Endothelial cell of umbilical vein (primary cell): ENCODE measurements around the gene MBLAC1. TPM values are rescaled to one million over a fixed set of nuclear protein-coding genes. Genes with fewer than 3 reads are reported as not detected.

Experiments used
- BruUV-seq: library from RNA; stranded (reverse); fragments of 400-500 nt; replicated peaks from 2 replicates; lab custom pipeline; 2021; lab: Mats Ljungman, UMichigan
- CTCF ChIA-PET: fragments of 300-600, 350-600 bp; sonication (Branson Sonifier 250); formaldehyde crosslinking; loops from one replicate; lab custom pipeline; 2021; ENCODE audit warnings: antibody characterized with exemption, inconsistent platforms; lab: Charles Lee
- POLR2A ChIA-PET: fragments of 300-600, 350-600 bp; sonication (Branson Sonifier 250); formaldehyde crosslinking; loops from one replicate; lab custom pipeline; 2021; ENCODE audit warnings: antibody characterized with exemption, inconsistent platforms; lab: Charles Lee
- DNase-seq: peaks from one replicate; pipeline ENCODE4 v3.0.0-alpha.2; 2011; ENCODE audit warnings: low read depth, low spot score
- FAIRE-seq: peaks from 2 replicates; lab custom pipeline; 2011; peaks lifted over from hg19 to GRCh38; lab: Jason Lieb, UNC
- H2AFZ ChIP-seq: 2 replicates; pipeline ENCODE4 v1.6.0; 2012; ENCODE audit warnings: low read depth, low read length, control low read depth, inconsistent platforms
- H3K27ac ChIP-seq: 2 replicates; pipeline ENCODE4 v1.5.1; 2011; ENCODE audit warnings: low read depth, mild to moderate bottlenecking, control low read depth, low read length, moderate library complexity; ENCODE audit not compliant: insufficient read depth
- H3K27me3 ChIP-seq, 2 experiments: 2 replicates each; pipeline versions ENCODE4 v1.6.0 to v1.6.1; 2011; ENCODE audit warnings: low read length in 2 of 2, mixed read lengths in 1 of 2; ENCODE audit not compliant: control insufficient read depth in 2 of 2, insufficient read depth in 2 of 2
- H3K36me3 ChIP-seq, 2 experiments: 2 replicates in 1 of 2; 3 replicates in 1 of 2; pipeline ENCODE4 v1.5.1; 2011; ENCODE audit warnings: low read length in 2 of 2, mild to moderate bottlenecking in 1 of 2, moderate library complexity in 1 of 2; ENCODE audit not compliant: control insufficient read depth in 2 of 2, insufficient read depth in 2 of 2; ENCODE audit errors: extremely low read depth in 1 of 2
- H3K4me1 ChIP-seq: 3 replicates; pipeline ENCODE4 v1.5.1; 2011; ENCODE audit warnings: mild to moderate bottlenecking, low read length; ENCODE audit not compliant: control insufficient read depth, insufficient read depth; ENCODE audit errors: extremely low read depth
- H3K4me2 ChIP-seq: 2 replicates; pipeline ENCODE4 v1.6.1; 2011; ENCODE audit warnings: low read length, control low read depth, mixed read lengths; ENCODE audit not compliant: insufficient read depth
- H3K4me3 ChIP-seq, 3 experiments: fragments of 200-600 bp in 1 of 3; sonication (generic), shearing (Covaris generic) in 1 of 3; replicated peaks in 1 of 3; 2 replicates each; pipeline ENCODE4 v1.5.1; 2011 to 2016; ENCODE audit warnings: control low read depth in 3 of 3, low read length in 3 of 3, mild to moderate bottlenecking in 2 of 3, inconsistent platforms in 1 of 3, low read depth in 1 of 3, moderate library complexity in 1 of 3; ENCODE audit not compliant: insufficient read depth in 1 of 3
- H3K79me2 ChIP-seq: 2 replicates; pipeline ENCODE4 v1.6.0; 2012; ENCODE audit warnings: low read length, inconsistent platforms; ENCODE audit not compliant: control insufficient read depth, insufficient read depth
- H3K9ac ChIP-seq: replicated peaks from 2 replicates; pipeline ENCODE3; 2011; ENCODE audit warnings: low read length, control low read depth; ENCODE audit not compliant: insufficient read depth; ENCODE audit errors: extremely low read depth
- H3K9me1 ChIP-seq: replicated peaks from 3 replicates; pipeline ENCODE4 v1.6.0; 2011; ENCODE audit warnings: mild to moderate bottlenecking, low read length; ENCODE audit not compliant: control insufficient read depth, insufficient read depth; ENCODE audit errors: extremely low read depth
- H3K9me3 ChIP-seq: replicated peaks from 2 replicates; pipeline ENCODE4 v1.5.1; 2012; ENCODE audit warnings: low read length, inconsistent platforms; ENCODE audit not compliant: control insufficient read depth, insufficient read depth
- H4K20me1 ChIP-seq: replicated peaks from 2 replicates; pipeline ENCODE3; 2011; ENCODE audit warnings: mild to moderate bottlenecking, low read length; ENCODE audit not compliant: control insufficient read depth, insufficient read depth; ENCODE audit errors: extremely low read depth
- EZH2 ChIP-seq: IDR thresholded peaks from 2 replicates; pipeline ENCODE4 v1.6.1; 2012; ENCODE audit warnings: borderline replicate concordance, low read depth, mild to moderate bottlenecking, moderate library complexity, low read length, inconsistent platforms; ENCODE audit not compliant: severe bottlenecking
- FOS ChIP-seq: IDR thresholded peaks from 2 replicates; pipeline ENCODE4 v1.6.1; 2011; ENCODE audit warnings: mild to moderate bottlenecking, low read length, moderate library complexity, borderline replicate concordance; ENCODE audit not compliant: insufficient read depth
- GATA2 ChIP-seq: IDR thresholded peaks from 2 replicates; pipeline ENCODE4 v1.7.0; 2011; ENCODE audit warnings: low read depth, mild to moderate bottlenecking, moderate library complexity, mixed read lengths, low read length; ENCODE audit not compliant: insufficient read length, insufficient read depth
- JUN ChIP-seq: IDR thresholded peaks from 2 replicates; pipeline ENCODE4 v1.6.1; 2011; ENCODE audit warnings: borderline replicate concordance, low read depth; ENCODE audit not compliant: insufficient read length, insufficient read depth
- MYC ChIP-seq: IDR thresholded peaks from one replicate; pipeline ENCODE4 v1.6.1; 2011; ENCODE audit warnings: mild to moderate bottlenecking, low read depth, low read length
- POLR2A ChIP-seq: IDR thresholded peaks from 2 replicates; pipeline ENCODE4 v1.6.1; 2012; ENCODE audit warnings: low read depth, mild to moderate bottlenecking, control low read depth, low read length
- POLR2AphosphoS5 ChIP-seq: IDR thresholded peaks from 2 replicates; pipeline ENCODE4 v1.6.1; 2012; ENCODE audit warnings: low read depth, mild to moderate bottlenecking, control low read depth, low read length, moderate library complexity; ENCODE audit not compliant: insufficient read depth
- dilution Hi-C: fragments of 300-500 bp; cut with MboI; formaldehyde crosslinking; loops from one replicate; pipeline ENCODE4 v1.15.0; 2019; ENCODE audit warnings: low sequenced_read_pairs; ENCODE audit not compliant: extremely low pct_ligation_motif_present
- intact Hi-C: fragments of 100-400 bp; cut with micrococcal nuclease; formaldehyde crosslinking; loops from one replicate; pipeline ENCODE4 v1.10.0; 2022
- polyA plus RNA-seq, 4 experiments: library from polyadenylated mRNA; depleted of rRNA in 3 of 4; stranded (reverse) in 3 of 4; unstranded in 1 of 4; fragments of >200 nt; gene quantifications; 2 replicates each; pipeline versions ENCODE4 v1.2.1 to v1.2.3, GENCODE V29; 2011 to 2012; ENCODE audit warnings: missing spikeins in 1 of 4
- total RNA-seq: library from RNA; stranded (reverse); gene quantifications from 2 replicates; pipeline ENCODE4 v1.2.3, GENCODE V29; 2021
- TF ChIP-seq, protein P1 (sequence below), 2 donors: IDR thresholded peaks; 1 replicate in 1 of 2; 2 replicates in 1 of 2; pipeline ENCODE4 v1.5.1; 2011; ENCODE audit warnings: low read length in 2 of 2, mild to moderate bottlenecking in 2 of 2, moderate library complexity in 2 of 2, control low read depth in 1 of 2, inconsistent platforms in 1 of 2, low read depth in 1 of 2; ENCODE audit not compliant: insufficient read depth in 1 of 2; ENCODE audit errors: extremely low read depth in 1 of 2
- TF ChIP-seq, protein P2 (sequence below): IDR thresholded peaks from 2 replicates; pipeline ENCODE4 v1.6.1; 2011; ENCODE audit not compliant: insufficient read depth, insufficient read length

The MBLAC1 gene
- total and polyA plus RNA-seq, 2 donors (not counting 3 experiments of a cell fraction or from before 2014, with no cell fraction given), result 1.8 to 2.1 TPM

DNA sequence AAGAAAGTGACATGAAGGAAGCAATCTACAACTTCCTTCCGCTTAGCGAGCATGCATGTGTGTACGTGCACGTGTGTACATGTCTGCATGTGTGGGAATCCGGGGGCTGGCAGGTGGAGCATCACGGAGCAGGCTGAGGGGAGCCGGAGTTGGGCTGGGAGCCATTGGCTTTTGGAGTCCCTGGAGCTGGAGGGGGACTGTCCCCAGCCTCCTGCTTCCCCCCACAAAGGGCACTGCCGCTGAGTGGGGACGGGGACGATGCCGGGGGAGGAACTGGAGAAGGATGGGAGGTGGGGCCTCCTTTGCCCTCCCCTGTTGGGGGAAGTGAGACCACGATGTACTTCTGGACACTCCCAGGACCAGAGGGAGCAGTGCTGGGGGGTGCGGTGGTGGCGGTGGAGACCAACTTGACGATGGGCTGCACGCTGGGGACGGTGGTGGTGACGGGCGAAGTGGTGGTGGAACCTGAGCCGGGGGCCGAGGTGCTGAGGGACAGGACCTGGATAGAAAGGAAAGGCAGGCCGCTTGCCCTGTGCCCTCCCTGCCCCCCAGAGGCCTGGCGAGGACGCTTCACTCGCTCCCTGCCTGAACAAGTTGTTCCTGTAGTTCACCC lies 19.5 kb upstream of the MBLAC1 start:
- CTCF ChIA-PET, result no interaction called here
- H3K9me3 ChIP-seq, result no peaks in the 10 kb centered on the region
- H3K4me1 ChIP-seq, result peaks cover 6% of the 10 kb centered on the region
- H3K36me3 ChIP-seq, result peaks cover 12 to 47% of the 10 kb centered on the region in 2 experiments
- DNase-seq, result no peak
- no peaks in the 10 kb centered on the region for H3K27me3 ChIP-seq
- no peak overlapping the region for H2AFZ ChIP-seq
- dilution Hi-C loops (no loop called here), intact Hi-C loops (loop anchor here (10.0 kb wide), 1 partner anchor 1018 kb away; the partner anchor contains the start of gene SERPINE1)
- POLR2A ChIA-PET, result no interaction called here
- H3K27ac ChIP-seq, result no peak overlapping the region
- TF ChIP-seq POLR2AphosphoS5 (no peak), POLR2A (no peak), MYC (no peak), EZH2 (no peak), FOS (no peak), GATA2 (no peak), JUN (no peak)
- TF ChIP-seq, protein P1, sequence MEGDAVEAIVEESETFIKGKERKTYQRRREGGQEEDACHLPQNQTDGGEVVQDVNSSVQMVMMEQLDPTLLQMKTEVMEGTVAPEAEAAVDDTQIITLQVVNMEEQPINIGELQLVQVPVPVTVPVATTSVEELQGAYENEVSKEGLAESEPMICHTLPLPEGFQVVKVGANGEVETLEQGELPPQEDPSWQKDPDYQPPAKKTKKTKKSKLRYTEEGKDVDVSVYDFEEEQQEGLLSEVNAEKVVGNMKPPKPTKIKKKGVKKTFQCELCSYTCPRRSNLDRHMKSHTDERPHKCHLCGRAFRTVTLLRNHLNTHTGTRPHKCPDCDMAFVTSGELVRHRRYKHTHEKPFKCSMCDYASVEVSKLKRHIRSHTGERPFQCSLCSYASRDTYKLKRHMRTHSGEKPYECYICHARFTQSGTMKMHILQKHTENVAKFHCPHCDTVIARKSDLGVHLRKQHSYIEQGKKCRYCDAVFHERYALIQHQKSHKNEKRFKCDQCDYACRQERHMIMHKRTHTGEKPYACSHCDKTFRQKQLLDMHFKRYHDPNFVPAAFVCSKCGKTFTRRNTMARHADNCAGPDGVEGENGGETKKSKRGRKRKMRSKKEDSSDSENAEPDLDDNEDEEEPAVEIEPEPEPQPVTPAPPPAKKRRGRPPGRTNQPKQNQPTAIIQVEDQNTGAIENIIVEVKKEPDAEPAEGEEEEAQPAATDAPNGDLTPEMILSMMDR (IDR thresholded peaks at IDR 0.05; ENCODE audit: extremely low read depth in 1 of 2, insufficient read depth in 1 of 2, low read depth in 1 of 2, low read length in 2 of 2), result no peak
- TF ChIP-seq, protein P2, sequence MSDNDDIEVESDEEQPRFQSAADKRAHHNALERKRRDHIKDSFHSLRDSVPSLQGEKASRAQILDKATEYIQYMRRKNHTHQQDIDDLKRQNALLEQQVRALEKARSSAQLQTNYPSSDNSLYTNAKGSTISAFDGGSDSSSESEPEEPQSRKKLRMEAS, result no peak
- H3K4me2 ChIP-seq, result no peak overlapping the region
- no peaks in the 10 kb centered on the region for H3K9me1 ChIP-seq
- BruUV-seq, result TSS peak; percentile 96
- no peak for FAIRE-seq
- H4K20me1 ChIP-seq, result no peaks in the 10 kb centered on the region
- H3K9ac ChIP-seq, result no peak overlapping the region
- peaks cover 1% of the 10 kb centered on the region for H3K79me2 ChIP-seq
- no peak overlapping the region for H3K4me3 ChIP-seq
